GM12874 (cell line): ENCODE data around the gene SLC49A3.

Experiments used
- CTCF ChIP-seq: IDR thresholded peaks from 2 replicates; pipeline ENCODE4 v1.5.1; 2011; ENCODE audit warnings: low read depth, mild to moderate bottlenecking, control low read depth, low read length, moderate library complexity; ENCODE audit not compliant: insufficient read depth

Gene SLC49A3

GRCh38 chr4:703336-704197, 14.6 kb upstream of the SLC49A3 start:
- no peak for TF ChIP-seq CTCF

DNA sequence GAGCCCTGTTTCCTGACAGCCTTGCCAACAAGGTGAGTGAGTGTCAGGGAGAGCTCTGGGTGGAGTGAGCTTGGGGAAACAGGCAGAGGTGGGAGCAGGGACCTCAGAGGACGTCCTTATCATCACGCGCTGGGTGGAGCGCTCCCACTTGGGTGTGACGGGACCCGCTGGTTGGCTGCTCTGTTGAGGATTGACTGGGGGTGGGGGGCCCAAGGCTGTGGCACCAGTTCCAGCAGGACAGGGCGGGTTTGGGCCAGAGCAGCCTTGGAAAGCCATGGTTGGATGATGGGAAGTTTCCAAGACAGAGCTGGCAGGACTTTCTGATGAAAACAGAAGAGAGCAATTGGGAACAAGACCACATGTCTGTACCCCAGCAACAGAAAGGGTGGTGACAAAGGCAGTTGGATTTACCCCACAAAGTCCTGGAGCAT, 13.7 kb upstream of the SLC49A3 start:
- TF ChIP-seq CTCF: no peak

DNA sequence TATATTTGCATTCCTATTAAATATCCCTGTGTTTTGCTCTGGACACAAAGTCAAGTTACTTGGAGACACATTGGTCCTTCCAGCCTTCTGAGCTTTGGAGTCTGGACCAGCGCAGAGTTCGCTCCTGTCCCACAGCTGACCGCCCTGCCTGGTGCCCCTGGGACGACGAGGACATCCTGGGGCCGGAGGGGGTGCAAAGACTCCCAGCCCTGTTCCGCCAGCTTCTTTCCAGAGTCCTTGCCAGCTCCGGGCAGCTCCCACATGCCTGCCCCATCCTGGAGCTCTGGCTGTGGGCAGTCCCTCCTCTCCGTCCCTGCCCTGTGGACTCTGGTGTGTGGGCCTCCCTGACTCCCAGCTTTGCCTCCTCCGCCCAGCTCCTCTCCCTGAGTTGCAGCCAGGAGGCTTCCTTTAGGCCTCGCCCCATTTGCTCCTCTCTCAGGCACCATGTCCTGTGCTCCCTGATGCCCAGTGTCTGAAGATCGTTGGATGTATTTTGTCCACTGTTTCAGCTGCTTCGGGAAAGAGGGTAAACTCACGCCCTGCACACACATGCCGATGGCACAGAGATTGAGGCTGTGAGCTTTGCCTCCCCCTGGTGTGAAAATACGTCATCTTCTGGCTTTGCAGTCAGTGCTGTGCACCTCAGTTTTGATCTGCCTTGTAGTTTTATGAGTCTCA, 11.8 kb upstream of the SLC49A3 start:
- no peak for TF ChIP-seq CTCF

- TF ChIP-seq CTCF: no peak
These were observed 11.0 kb upstream of the SLC49A3 start for GRCh38 chr4:699816-700580.

- no peak for TF ChIP-seq CTCF
These were observed 4.0 kb upstream of the SLC49A3 start for GRCh38 chr4:692771-693554.

GRCh38 chr4:689723-690122, 772 bp upstream of the SLC49A3 start:
- TF ChIP-seq CTCF: no peak
